GM23338 (cell line): Measurements from ENCODE around the gene PRR33. TPM values are rescaled to one million over a fixed set of nuclear protein-coding genes. Genes with fewer than 3 reads are reported as not detected.

Experiments
- ATAC-seq: fragments of 200-7000 bp; cut with Tn5 transposase; 3 replicates; pipeline ENCODE4 v1.9.1; 2020
- DNase-seq: peaks from one replicate; pipeline ENCODE4 v3.0.0-alpha.2; 2015; ENCODE audit warnings: low spot score
- H2AFZ ChIP-seq: fragments of 200-600 bp; sonication (generic); 2 replicates; pipeline ENCODE4 v1.8.0; 2016; ENCODE audit warnings: antibody characterized with exemption, mild to moderate bottlenecking, moderate library complexity
- H3F3A ChIP-seq: fragments of 200-600 bp; sonication (generic); replicated peaks from 2 replicates; pipeline ENCODE4 v1.8.0; 2017; ENCODE audit warnings: antibody characterized with exemption, mixed run types, low read depth
- H3K27ac ChIP-seq: fragments of 200-600 bp; sonication (generic); 2 replicates; pipeline ENCODE4 v1.6.1; 2016; ENCODE audit warnings: low read depth
- H3K27me3 ChIP-seq: fragments of 200-600 bp; sonication (generic); 2 replicates; pipeline ENCODE4 v1.8.0; 2016; ENCODE audit warnings: mild to moderate bottlenecking, mixed run types, moderate library complexity; ENCODE audit not compliant: insufficient read depth
- H3K36me3 ChIP-seq: fragments of 200-600 bp; sonication (generic); 2 replicates; pipeline ENCODE4 v1.8.0; 2016; ENCODE audit warnings: mild to moderate bottlenecking; ENCODE audit not compliant: insufficient read depth
- H3K4me1 ChIP-seq: fragments of 200-600 bp; sonication (generic); 2 replicates; pipeline ENCODE4 v1.8.0; 2016; ENCODE audit warnings: mild to moderate bottlenecking, moderate library complexity; ENCODE audit not compliant: insufficient read depth
- H3K4me2 ChIP-seq: fragments of 200-600 bp; sonication (generic); 2 replicates; pipeline ENCODE4 v1.7.1; 2017; ENCODE audit warnings: mixed run types
- H3K4me3 ChIP-seq: fragments of 200-600 bp; sonication (generic); 2 replicates; pipeline ENCODE4 v1.6.1; 2016; ENCODE audit warnings: mixed run types
- H3K79me2 ChIP-seq: fragments of 200-600 bp; sonication (generic); replicated peaks from 2 replicates; pipeline ENCODE4 v1.8.0; 2017; ENCODE audit warnings: mild to moderate bottlenecking; ENCODE audit not compliant: insufficient read depth
- H3K9me2 ChIP-seq: fragments of 200-600 bp; sonication (generic); 2 replicates; pipeline ENCODE4 v1.8.0; 2017; ENCODE audit not compliant: insufficient read depth
- H4K20me1 ChIP-seq: fragments of 200-600 bp; sonication (generic); replicated peaks from 2 replicates; pipeline ENCODE4 v1.8.0; 2017; ENCODE audit warnings: mild to moderate bottlenecking; ENCODE audit not compliant: insufficient read depth
- H3K27ac Mint-ChIP-seq: 2 replicates; pipeline ENCODE4 v1.8.0; 2020; ENCODE audit warnings: inconsistent platforms, mild to moderate bottlenecking, moderate library complexity, mixed read lengths
- H3K27me3 Mint-ChIP-seq: 3 replicates; pipeline ENCODE4 v1.8.0; 2022; ENCODE audit warnings: low read depth, mild to moderate bottlenecking, moderate library complexity, mixed read lengths, inconsistent platforms; ENCODE audit not compliant: insufficient read depth, poor library complexity
- H3K36me3 Mint-ChIP-seq: 3 replicates; pipeline ENCODE4 v1.8.0; 2021; ENCODE audit warnings: low read depth, mild to moderate bottlenecking, inconsistent platforms, moderate library complexity, mixed read lengths
- H3K4me1 Mint-ChIP-seq: 3 replicates; pipeline ENCODE4 v1.8.0; 2020; ENCODE audit warnings: mild to moderate bottlenecking, inconsistent platforms, mixed read lengths
- H3K4me3 Mint-ChIP-seq: 3 replicates; pipeline ENCODE4 v1.8.0; 2021; ENCODE audit warnings: moderate library complexity, mild to moderate bottlenecking, inconsistent platforms, mixed read lengths
- H3K9me3 Mint-ChIP-seq: 3 replicates; pipeline ENCODE4 v1.8.0; 2020; ENCODE audit warnings: moderate library complexity, mild to moderate bottlenecking, inconsistent platforms, mixed read lengths
- CREB1 ChIP-seq: fragments of 250-450 bp; sonication (Bioruptor Pico); IDR thresholded peaks from 2 replicates; pipeline ENCODE4 v1.5.0; 2020; ENCODE audit warnings: low read depth, mild to moderate bottlenecking, moderate library complexity
- CTCF ChIP-seq, 2 experiments: fragments of 200-600 bp in 1 of 2; sonication (generic) in 1 of 2; conservative IDR thresholded peaks; 2 replicates each; pipeline versions ENCODE4 v1.5.1 to v1.6.1; 2016 to 2017; ENCODE audit warnings: antibody characterized with exemption in 2 of 2, low read depth in 2 of 2, mild to moderate bottlenecking in 2 of 2, moderate library complexity in 1 of 2
- ETS1 ChIP-seq: IDR thresholded peaks from 2 replicates; pipeline ENCODE4 v1.6.1; 2016; ENCODE audit warnings: antibody characterized with exemption
- JUNB ChIP-seq: IDR thresholded peaks from one replicate; pipeline ENCODE4 v1.6.1; 2016; ENCODE audit warnings: antibody characterized with exemption; ENCODE audit not compliant: unreplicated experiment
- POLR2AphosphoS5 ChIP-seq: IDR thresholded peaks from 2 replicates; pipeline ENCODE4 v1.6.1; 2016; ENCODE audit warnings: antibody characterized with exemption, low read depth
- STAT1 ChIP-seq: IDR thresholded peaks from one replicate; pipeline ENCODE4 v1.6.1; 2016; ENCODE audit warnings: antibody characterized with exemption; ENCODE audit not compliant: unreplicated experiment
- ZNF331 ChIP-seq: fragments of 250-450 bp; sonication (Bioruptor Pico); IDR thresholded peaks from 2 replicates; pipeline ENCODE4 v1.5.0; 2020; ENCODE audit warnings: low read depth, mild to moderate bottlenecking, moderate library complexity
- ZNF462 ChIP-seq: fragments of 250-450 bp; sonication (Bioruptor Pico); IDR thresholded peaks from 2 replicates; pipeline ENCODE4 v1.5.0; 2020; ENCODE audit warnings: mild to moderate bottlenecking, moderate library complexity
- polyA plus RNA-seq: library from polyadenylated mRNA; unstranded; fragments of >200 nt; fragmentation: Nextera tagmentation; extraction: Ambion mirVana; gene quantifications from 2 replicates; pipeline ENCODE4 v1.2.1, GENCODE V29; 2016
- total RNA-seq: library from RNA; depleted of rRNA; stranded (reverse); fragments of >200 nt; shearing (Covaris generic); gene quantifications from 2 replicates; pipeline ENCODE4 v1.2.3, GENCODE V29; 2014

The PRR33 gene
- total and polyA plus RNA-seq, 2 experiments from 2014 or later = not detected

GRCh38 chr11:1916986-1917522 lies 25.4 kb upstream of the PRR33 start:
- no peaks in the 10 kb centered on the region for H3K4me1 Mint-ChIP-seq
- H3K27ac Mint-ChIP-seq = no peak overlapping the region
- H3K4me3 Mint-ChIP-seq = no peak overlapping the region
- no peak for ATAC-seq
- H3K4me3 ChIP-seq = no peak overlapping the region
- no peak overlapping the region for H2AFZ ChIP-seq
- no peaks in the 10 kb centered on the region for H4K20me1 ChIP-seq
- no peaks in the 10 kb centered on the region for H3K9me2 ChIP-seq
- DNase-seq = no peak
- no peaks in the 10 kb centered on the region for H3K79me2 ChIP-seq
- H3K4me1 ChIP-seq = no peaks in the 10 kb centered on the region
- H3K27me3 ChIP-seq = no peaks in the 10 kb centered on the region
- TF ChIP-seq STAT1 (no peak), POLR2AphosphoS5 (no peak), CREB1 (CRISPR knock-in tag) (no peak), CTCF (conservative IDR thresholded peaks at IDR 0.05; ENCODE audit: low read depth in 2 of 2) (no peak)
- no peak overlapping the region for H3K27ac ChIP-seq
- H3F3A ChIP-seq = no peaks in the 10 kb centered on the region
- H3K27me3 Mint-ChIP-seq = peaks cover 5% of the 10 kb centered on the region
- H3K9me3 Mint-ChIP-seq = peaks cover 6% of the 10 kb centered on the region; the same call in 2 of the 3 replicates
- H3K4me2 ChIP-seq = no peak overlapping the region
- no peaks in the 10 kb centered on the region; the same call in 2 of the 3 replicates for H3K36me3 Mint-ChIP-seq
- H3K36me3 ChIP-seq = no peaks in the 10 kb centered on the region

GRCh38 chr11:1916132-1916985 lies 24.7 kb upstream of the PRR33 start:
- H3K4me1 Mint-ChIP-seq = no peaks in the 10 kb centered on the region
- TF ChIP-seq JUNB = no peak
- TF ChIP-seq ETS1 = no peak
- no peak for TF ChIP-seq CREB1 (CRISPR knock-in tag)
- TF ChIP-seq ZNF331 (CRISPR knock-in tag) = no peak
- TF ChIP-seq ZNF462 (CRISPR knock-in tag) = no peak
- TF ChIP-seq CTCF (conservative IDR thresholded peaks at IDR 0.05; ENCODE audit: low read depth in 2 of 2) = no peak

More at GRCh38 chr11:1916132-1916985, 24.7 kb upstream of the PRR33 start:
- no peak for DNase-seq
- H3K9me2 ChIP-seq = no peaks in the 10 kb centered on the region
- H3K27ac ChIP-seq = no peak overlapping the region
- H3K4me2 ChIP-seq = no peak overlapping the region
- H3K36me3 ChIP-seq = no peaks in the 10 kb centered on the region
- H3K79me2 ChIP-seq = no peaks in the 10 kb centered on the region
- no peaks in the 10 kb centered on the region for H3K4me1 ChIP-seq
- H4K20me1 ChIP-seq = no peaks in the 10 kb centered on the region
- Mint-ChIP-seq H3K36me3 (no peaks in the 10 kb centered on the region; the same call in 2 of the 3 replicates), H3K27ac (no peak overlapping the region), H3K4me3 (no peak overlapping the region), H3K9me3 (peaks cover 6% of the 10 kb centered on the region; the same call in 2 of the 3 replicates), H3K27me3 (peaks cover 5% of the 10 kb centered on the region)
- no peak overlapping the region for H3K4me3 ChIP-seq
- no peaks in the 10 kb centered on the region for H3K27me3 ChIP-seq
- H3F3A ChIP-seq = no peaks in the 10 kb centered on the region
- no peak for ATAC-seq
- H2AFZ ChIP-seq = no peak overlapping the region
